GM12891 (cell line): ENCODE results near the gene CAMTA1.

Experiments
- POLR2A ChIP-seq: IDR thresholded peaks from 2 replicates; pipeline ENCODE4 v1.6.1; 2011; ENCODE audit warnings: low read depth, low read length, control low read depth
- POLR2AphosphoS5 ChIP-seq: IDR thresholded peaks from 2 replicates; pipeline ENCODE4 v1.6.1; 2011; ENCODE audit warnings: low read depth, low read length, control low read depth
- TAF1 ChIP-seq: IDR thresholded peaks from 2 replicates; pipeline ENCODE4 v1.6.1; 2011; ENCODE audit warnings: low read depth, low read length, control low read depth

DNA sequence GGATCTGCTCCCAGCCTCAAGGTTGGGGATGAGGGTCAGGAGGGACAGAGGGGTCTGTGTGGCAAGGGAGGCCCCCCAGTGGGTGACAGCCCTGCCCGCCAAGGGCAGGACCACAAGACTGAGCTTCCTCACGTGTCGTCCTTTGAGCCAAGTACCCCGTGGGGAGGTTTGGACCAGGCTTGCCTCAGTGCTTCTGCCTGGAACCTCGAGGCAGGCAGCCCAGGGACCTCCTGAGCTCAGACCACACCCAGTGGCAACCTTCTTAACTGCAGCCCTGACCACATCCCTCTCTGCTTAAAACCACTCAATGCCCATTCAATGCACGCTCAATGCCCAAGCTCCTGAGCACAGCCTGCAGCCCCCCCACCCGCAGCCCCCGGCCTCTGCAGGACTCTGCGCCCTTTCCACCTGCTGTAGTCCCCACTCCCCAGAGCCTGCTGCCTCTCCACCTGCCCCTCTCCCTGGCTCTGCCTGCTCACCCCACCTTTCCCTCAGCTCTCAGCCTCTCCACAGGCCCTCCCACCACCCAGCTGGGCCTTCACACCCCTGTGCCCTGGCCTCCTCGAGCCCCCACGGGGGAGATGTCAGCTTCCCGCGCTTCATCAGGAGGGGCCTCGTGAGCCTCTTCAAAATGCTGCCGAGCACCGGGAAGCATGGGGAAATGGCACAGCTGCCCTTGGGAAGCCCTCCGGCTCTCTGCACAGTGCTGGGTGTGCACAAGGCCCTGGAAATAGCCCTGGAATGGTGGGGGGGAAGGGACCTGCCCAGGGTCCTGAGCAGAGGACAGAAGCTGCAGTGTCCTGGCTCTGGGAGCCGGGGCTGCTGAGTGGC is 856.5 kb downstream of the CAMTA1 start:
- TF ChIP-seq POLR2A (no peak), TAF1 (no peak), POLR2AphosphoS5 (no peak)
